Stimulated activated CD8-positive, alpha-beta memory T cell treated with anti-CD3 and anti-CD28 coated beads, Interleukin-4, amount 100 ng/mL, for 24 hours (primary cell): Measurements from ENCODE around the gene MAGI1.
"Not testable (repeated sequence)": the region's sequence is repeated elsewhere in the genome, so short reads cannot be mapped to it uniquely, and the experiment has no call there.

Experiments used
- DNase-seq: peaks from one replicate; pipeline ENCODE4 v3.0.0-alpha.2; 2020; ENCODE audit warnings: low read depth

Gene MAGI1

GRCh38 chr3:66038726-66039589 is at the start of gene MAGI1:
MAGI1 (minus strand) TSS chr3:66038918; CDS start chr3:66038308, 610 bp downstream.
- peak; percentile 4 for DNase-seq

GRCh38 chr3:66083784-66084213 is 45.1 kb upstream of the MAGI1 start:
- DNase-seq = no peak

- no peak for DNase-seq
Observed at GRCh38 chr3:66083096-66083678, 44.5 kb upstream of the MAGI1 start.

- no peak for DNase-seq
Observed at GRCh38 chr3:66082679-66083078, 44.0 kb upstream of the MAGI1 start.

- no peak for DNase-seq
Observed at GRCh38 chr3:66080167-66080566, 41.4 kb upstream of the MAGI1 start.

- DNase-seq = no peak
Observed at GRCh38 chr3:66077973-66078372, 39.3 kb upstream of the MAGI1 start.

DNA sequence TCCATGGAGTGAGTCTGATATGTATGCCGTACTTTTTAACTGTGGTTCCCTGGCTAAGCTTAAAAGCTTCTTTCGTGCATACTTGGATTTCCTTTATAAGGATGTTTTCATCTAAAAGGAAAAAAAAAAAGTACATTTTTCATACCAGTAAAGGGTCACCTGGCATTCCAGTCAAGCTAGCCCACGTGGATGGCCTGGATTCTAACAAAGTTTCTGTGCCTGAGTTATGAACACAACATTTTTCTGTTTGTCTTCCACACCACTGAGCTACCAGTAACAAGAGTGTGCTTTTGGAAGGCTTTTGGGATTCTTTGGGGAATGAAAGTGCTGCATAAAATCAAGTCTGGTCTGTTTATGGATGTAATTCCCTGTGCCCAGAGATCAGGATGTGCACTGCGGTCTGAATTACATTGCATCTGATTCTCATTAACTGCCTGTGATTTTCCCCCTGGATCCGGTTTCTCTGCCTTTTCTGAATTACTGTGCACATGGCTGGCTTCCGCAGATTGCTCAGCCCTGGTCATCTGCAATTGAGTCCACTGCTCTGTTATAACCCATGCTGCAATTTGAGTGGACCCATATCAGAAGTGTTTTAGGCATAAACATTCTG is 38.2 kb upstream of the MAGI1 start:
- no peak for DNase-seq

DNA sequence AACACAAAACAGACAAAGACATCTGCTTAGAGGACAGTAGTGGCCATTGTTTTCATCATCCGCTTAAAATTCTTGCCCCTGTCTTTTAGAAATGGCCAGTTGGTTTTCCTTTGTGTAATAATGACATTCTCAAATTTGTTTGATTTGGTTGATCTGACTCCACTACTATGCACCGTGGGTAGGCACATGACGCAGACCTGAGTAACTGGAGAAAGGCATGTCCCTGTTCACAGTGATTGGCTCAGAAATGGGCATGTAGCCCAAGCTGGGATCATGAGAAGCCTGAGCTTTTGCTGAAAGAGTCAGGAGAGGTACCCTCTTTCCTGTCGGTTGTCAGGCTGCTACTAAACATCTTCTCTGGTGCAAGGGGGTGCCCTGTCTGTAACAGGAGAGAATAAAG is 36.6 kb upstream of the MAGI1 start:
- no peak for DNase-seq

DNA sequence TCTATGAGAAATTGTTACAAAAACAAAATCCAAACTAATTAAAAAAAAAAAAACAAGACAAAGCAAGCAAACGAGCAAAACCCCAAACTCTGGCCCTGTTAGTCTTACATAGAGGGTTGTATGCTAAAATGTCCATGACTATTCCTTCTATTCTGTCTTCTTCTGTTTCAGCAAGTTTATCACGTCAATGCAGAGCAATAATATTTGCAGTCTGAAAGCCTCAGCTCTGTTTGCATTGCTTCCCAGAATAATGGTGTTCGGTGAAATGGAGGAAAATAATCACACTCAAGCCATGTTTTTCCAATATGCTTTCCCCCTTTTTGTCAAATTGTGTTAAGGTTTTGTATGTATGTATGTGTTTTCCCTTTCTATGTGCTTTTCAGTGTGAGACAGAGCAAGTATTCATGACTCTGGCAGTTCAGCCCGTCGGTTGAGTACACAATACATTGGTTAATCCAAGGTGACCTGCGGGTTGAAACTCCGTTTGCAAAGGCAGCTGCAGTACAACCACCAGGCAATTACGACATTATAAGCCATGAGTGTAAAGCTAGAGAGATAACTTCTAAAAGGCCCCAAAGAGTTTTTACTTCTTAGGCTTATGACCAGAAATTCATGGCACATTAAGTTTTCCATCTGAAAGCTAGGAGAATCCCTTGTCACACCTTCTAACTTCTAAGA is 34.9 kb upstream of the MAGI1 start:
- DNase-seq = no peak

DNA sequence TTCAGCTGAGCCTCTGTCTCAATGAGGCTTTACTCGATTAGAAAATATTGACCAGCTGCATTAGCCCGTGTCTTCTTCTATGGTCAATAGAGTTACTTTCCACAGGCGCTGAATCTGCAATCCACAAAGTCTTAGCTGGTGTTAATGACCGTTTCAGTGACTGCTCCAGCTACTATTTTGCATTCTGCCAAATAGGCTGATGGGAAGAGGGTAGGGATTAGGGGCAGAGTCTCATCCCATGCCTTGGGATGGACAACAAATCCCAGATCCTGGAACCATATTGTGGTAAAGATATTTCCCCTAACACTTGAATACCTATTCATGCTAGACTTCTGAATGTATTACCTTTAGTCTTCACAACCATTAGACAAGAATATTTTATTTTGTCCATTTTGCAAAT is 29.5 kb upstream of the MAGI1 start:
- DNase-seq = no peak

- no peak for DNase-seq
Observed at GRCh38 chr3:66066963-66067617, 28.4 kb upstream of the MAGI1 start.

DNA sequence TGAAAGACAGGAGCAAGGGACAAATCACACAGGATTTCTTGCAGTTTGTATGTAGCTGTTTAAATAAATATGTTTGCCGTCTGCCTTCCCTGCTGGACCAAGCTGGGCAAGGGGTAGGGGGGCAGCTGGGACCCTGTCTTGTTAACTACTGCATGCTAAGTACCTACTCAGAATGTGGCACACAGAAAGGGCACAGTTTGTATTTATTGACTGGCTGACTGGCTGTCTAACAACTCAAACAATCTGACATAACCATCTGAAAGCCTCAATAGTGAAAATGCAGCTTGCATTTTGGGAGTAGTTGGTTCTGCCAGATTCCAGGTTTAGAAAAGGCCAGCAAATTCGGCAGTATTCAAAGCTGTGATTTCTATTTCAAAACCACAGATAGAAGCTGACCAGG is 16.6 kb upstream of the MAGI1 start:
- DNase-seq = no peak

- no peak for DNase-seq
Observed at GRCh38 chr3:66053550-66054094, 14.9 kb upstream of the MAGI1 start.

DNA sequence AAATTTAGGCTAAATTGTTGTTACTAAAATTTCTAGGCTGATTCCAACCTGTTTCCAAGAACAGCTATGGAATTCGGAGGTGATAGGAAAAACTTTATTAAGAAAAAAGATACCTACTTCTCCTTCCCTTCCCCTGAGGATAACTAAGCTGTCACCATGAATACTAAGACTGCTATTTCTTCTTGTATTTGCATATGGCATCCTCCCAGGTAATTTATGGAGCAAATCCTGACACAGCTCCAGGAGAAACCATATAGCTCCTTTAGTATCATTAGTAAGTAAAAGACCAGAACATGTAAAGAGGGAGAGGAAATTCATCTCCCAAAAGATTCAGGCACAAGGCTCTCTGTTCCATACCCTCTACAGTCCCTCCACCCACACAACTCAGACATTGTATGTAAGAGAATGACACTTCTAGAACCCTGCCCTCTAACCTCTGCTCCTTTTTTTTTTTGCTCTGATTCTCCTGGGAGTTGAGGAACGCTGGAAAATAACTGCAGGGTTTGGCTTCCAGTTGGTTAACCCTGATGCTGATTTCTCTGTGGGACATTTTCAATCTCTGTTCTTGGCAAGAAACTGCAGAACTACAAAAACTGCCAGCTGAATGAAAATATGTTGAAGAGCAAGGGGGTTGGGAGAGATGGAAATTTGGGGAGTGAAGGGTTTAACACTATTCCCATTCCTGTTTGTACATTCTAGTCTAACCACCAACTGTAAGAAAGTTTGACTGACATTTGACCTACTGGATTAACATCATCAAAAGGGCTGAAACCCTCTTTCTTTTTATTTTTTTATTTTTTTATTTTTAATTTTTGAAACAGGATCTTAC is 14.2 kb upstream of the MAGI1 start:
- DNase-seq = no peak

DNA sequence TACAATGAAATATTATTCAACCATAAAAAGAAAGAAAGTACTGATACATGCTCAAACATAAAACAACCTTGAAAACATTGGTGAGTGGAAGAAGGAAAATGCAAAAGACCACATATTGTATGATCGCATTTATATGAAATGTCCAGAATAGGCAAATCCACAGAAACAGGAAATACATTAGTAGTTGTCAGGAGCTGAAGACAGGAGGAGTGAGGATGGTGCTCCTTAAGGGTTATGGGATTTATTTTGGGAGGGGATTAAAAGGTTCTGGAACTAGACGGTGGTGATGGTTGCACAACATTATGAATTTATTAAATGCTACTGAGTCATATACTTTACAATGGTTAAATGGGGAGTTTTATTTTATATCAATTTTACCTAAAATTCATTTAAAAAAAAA is 12.1 kb upstream of the MAGI1 start:
- no peak for DNase-seq

GRCh38 chr3:66048051-66048395 is 9.3 kb upstream of the MAGI1 start:
- no peak for DNase-seq

DNA sequence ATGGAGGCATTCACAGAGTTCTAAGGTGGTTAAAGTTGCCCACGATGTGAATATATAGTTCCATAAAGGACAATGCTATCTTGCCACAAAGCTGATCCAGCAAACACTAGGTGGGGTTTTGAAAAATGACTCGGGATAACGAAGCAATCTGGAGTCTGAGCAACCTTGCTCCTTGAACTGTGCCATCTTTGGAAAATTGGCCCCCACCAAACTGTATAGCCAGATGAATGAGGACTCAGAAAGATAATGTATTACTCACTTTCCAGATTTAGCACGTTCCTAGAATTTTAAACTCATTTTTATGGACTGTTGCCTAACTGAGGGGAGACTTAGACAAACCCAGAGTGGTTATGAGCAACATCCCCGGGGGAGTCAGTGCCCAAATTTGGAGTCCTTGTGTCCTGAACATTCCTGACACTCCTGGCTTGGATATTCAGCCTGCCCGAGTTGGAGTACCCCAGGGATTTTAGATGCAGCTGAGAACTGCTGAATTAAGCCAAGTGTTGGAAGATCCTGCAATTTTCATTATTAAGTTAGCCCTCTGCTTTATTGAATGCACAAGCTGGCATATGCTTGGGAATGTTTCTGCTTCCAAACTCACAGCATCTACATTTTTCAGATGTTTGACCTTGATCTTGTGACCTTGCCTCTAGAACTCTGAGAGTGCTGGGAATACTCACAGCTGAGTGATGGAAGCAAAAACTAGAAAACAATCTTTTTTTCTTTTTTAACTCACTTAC is 8.8 kb upstream of the MAGI1 start:
- no peak for DNase-seq

DNA sequence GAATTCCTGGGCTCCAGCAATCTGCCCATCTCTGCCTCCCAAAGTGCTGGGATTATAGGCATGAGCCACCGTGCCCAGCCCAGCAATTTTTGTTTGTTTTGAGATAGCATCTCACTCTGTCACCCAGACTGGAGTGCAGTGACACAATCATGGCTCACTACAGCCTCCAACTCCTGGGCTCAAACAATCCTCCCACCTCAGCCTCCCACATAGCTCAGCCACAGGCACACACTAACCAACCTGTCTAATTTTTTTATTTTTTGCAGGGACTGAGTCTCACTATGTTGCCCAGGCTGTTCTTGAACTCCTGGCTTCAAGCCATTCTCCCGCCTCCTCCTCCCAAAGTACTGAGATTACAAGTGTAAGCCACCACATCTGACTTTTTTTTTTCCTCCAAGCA is 7.6 kb upstream of the MAGI1 start:
- not testable (repeated sequence) for DNase-seq

- no peak for DNase-seq
Observed at GRCh38 chr3:66041828-66042227, 3.1 kb upstream of the MAGI1 start.

GRCh38 chr3:66041116-66041515 is 2.4 kb upstream of the MAGI1 start:
- no peak for DNase-seq

- DNase-seq = no peak
Observed at GRCh38 chr3:66039590-66039887, 821 bp upstream of the MAGI1 start.
